Measurements from ENCODE around the gene ABCC11. TPM values are rescaled to one million over a fixed set of nuclear protein-coding genes. Genes with fewer than 3 reads are reported as not detected.

ABCC11 gene
- total and polyA plus RNA-seq, 2 of the 13 experiments (the other 11 are each of a cell fraction or from before 2014, with no cell fraction given), result 1.0 to 1.4 TPM

- TF ChIP-seq ZBTB26 (CRISPR knock-in tag; IDR thresholded peaks at IDR 0.05; ENCODE audit: borderline replicate concordance) (0 out of 2 replicates have a peak, but pooled peaks have one; percentile 8), PATZ1 (CRISPR knock-in tag; IDR thresholded peaks at IDR 0.05) (peak; percentile 86), IRF9 (CRISPR knock-in tag; IDR thresholded peaks at IDR 0.05; ENCODE audit: borderline replicate concordance) (0 out of 2 replicates have a peak, but pooled peaks have one; percentile 25), SMC3 (IDR thresholded peaks at IDR 0.05; ENCODE audit: low read length) (peak; percentile 83), HES4 (CRISPR knock-in tag; IDR thresholded peaks at IDR 0.05; ENCODE audit: borderline replicate concordance) (0 out of 2 replicates have a peak, but pooled peaks have one; percentile 23), SALL2 (CRISPR knock-in tag; IDR thresholded peaks at IDR 0.05) (0 out of 2 replicates have a peak, but pooled peaks have one; percentile 48), ZNF768 (CRISPR knock-in tag; IDR thresholded peaks at IDR 0.05) (peak; percentile 9; the same call in 1 of the 2 replicates), DR1 (CRISPR knock-in tag; IDR thresholded peaks at IDR 0.05) (no peak), SP1 (IDR thresholded peaks at IDR 0.05) (no peak), SP1 (CRISPR knock-in tag; IDR thresholded peaks at IDR 0.05) (0 out of 2 replicates have a peak, but pooled peaks have one; percentile 23), CAMTA2 (CRISPR knock-in tag; IDR thresholded peaks at IDR 0.05; ENCODE audit: borderline replicate concordance) (peak; percentile 19; the same call in 1 of the 2 replicates), PRDM4 (CRISPR knock-in tag; IDR thresholded peaks at IDR 0.05; ENCODE audit: borderline replicate concordance) (no peak), KDM2A (CRISPR knock-in tag; IDR thresholded peaks at IDR 0.05; ENCODE audit: borderline replicate concordance, low read depth) (0 out of 2 replicates have a peak, but pooled peaks have one; percentile 41)
- TF ChIP-seq, protein P1, sequence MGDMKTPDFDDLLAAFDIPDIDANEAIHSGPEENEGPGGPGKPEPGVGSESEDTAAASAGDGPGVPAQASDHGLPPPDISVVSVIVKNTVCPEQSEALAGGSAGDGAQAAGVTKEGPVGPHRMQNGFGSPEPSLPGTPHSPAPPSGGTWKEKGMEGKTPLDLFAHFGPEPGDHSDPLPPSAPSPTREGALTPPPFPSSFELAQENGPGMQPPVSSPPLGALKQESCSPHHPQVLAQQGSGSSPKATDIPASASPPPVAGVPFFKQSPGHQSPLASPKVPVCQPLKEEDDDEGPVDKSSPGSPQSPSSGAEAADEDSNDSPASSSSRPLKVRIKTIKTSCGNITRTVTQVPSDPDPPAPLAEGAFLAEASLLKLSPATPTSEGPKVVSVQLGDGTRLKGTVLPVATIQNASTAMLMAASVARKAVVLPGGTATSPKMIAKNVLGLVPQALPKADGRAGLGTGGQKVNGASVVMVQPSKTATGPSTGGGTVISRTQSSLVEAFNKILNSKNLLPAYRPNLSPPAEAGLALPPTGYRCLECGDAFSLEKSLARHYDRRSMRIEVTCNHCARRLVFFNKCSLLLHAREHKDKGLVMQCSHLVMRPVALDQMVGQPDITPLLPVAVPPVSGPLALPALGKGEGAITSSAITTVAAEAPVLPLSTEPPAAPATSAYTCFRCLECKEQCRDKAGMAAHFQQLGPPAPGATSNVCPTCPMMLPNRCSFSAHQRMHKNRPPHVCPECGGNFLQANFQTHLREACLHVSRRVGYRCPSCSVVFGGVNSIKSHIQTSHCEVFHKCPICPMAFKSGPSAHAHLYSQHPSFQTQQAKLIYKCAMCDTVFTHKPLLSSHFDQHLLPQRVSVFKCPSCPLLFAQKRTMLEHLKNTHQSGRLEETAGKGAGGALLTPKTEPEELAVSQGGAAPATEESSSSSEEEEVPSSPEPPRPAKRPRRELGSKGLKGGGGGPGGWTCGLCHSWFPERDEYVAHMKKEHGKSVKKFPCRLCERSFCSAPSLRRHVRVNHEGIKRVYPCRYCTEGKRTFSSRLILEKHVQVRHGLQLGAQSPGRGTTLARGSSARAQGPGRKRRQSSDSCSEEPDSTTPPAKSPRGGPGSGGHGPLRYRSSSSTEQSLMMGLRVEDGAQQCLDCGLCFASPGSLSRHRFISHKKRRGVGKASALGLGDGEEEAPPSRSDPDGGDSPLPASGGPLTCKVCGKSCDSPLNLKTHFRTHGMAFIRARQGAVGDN (CRISPR knock-in tag; IDR thresholded peaks at IDR 0.05), result peak; percentile 44; the same call in 1 of the 2 replicates
These were observed 129.9 kb downstream of the ABCC11 start (continued) for GRCh38 chr16:48117217-48118105.

Data from HepG2 (cell line).